ENCODE measurements around the gene SYNDIG1. TPM values are rescaled to one million over a fixed set of nuclear protein-coding genes. Genes with fewer than 3 reads are reported as not detected.

Gene SYNDIG1
- total and polyA plus RNA-seq, 9 of the 15 experiments (the other 6 are each of a cell fraction or from before 2014, with no cell fraction given): not detected

DNA sequence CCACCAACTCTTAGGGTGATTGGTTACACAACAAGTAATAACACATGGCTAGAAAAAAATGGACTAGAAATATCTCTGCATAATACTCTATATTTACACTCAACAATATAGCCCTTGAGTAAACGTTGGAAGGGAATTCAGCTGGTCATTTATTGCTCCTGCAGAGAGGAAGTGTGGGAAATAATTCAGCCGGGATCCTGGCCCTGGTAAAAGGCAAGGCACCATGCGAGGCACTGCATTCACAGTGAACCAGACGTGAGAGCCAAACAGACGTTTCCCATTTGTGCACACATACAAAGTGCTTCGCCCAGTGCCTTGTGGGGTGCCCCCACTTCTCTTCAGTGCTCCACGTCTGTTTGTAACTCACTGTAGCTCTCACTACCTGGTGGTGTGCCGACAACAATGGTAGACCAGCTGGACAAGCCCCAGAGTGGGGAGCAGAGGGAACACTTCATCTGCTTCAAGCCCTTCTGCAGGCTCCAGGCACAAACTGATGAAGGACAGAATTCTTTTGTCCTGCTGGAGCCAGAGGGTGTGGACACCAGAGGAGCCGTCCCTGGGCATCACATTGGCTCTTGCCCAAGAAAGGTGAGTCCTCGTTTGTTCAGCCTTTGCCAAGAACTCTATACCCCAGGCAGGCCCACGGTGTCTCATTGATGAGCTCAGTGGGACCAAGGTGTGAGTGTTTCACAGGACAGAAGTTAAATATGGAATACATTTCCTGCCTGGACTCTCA is 18.8 kb downstream of the SYNDIG1 start:
- no peak overlapping the region for H3K27ac ChIP-seq (ENCODE audit: extremely low read depth, low read depth, low read length)
- H3K4me2 ChIP-seq (ENCODE audit: insufficient read depth, low read length): no peak overlapping the region
- ChIA-PET POLR2A (interaction anchor here (0.6 kb wide), 1 partner anchor 121 kb away, joined by 4 read pairs; no protein-coding TSS in a partner anchor), CTCF (ENCODE audit: low intra/inter-chr PET ratio) (no interaction called here)
- H3K4me1 ChIP-seq (replicated peaks in 1 of 2; ENCODE audit: control insufficient read depth in 2 of 2, insufficient read depth in 2 of 2, low read length in 2 of 2): no peaks in the 10 kb centered on the region
- ATAC-seq: no peak
- no peak overlapping the region for H3K4me3 ChIP-seq
- no peaks in the 10 kb centered on the region for H3K9me1 ChIP-seq (ENCODE audit: control insufficient read depth, insufficient read depth, low read length)
- 2% methylated on average over 10 of the region's 11 CpGs for WGBS (ENCODE audit: insufficient coverage, low coverage, missing lambda C conversion rate)
- no peaks in the 10 kb centered on the region for H3K9me3 ChIP-seq (replicated peaks; ENCODE audit: control insufficient read depth, insufficient read depth, low read depth, low read length)
- intact Hi-C loops (cut with micrococcal nuclease) (no loop called here), in situ Hi-C loops (cut with MboI) (no loop called here)
- no peaks in the 10 kb centered on the region for H3K79me2 ChIP-seq (ENCODE audit: control insufficient read depth, insufficient read depth, low read length)
- no peak for DNase-seq (ENCODE audit: extremely low read depth in 1 of 4, low spot score in 3 of 4)
- no peaks in the 10 kb centered on the region for H3K36me3 ChIP-seq (ENCODE audit: control insufficient read depth, insufficient read depth, low read length)
- H2AFZ ChIP-seq (ENCODE audit: low read depth, low read length): no peak overlapping the region
- no peak overlapping the region for H3K9ac ChIP-seq (ENCODE audit: insufficient read depth in 1 of 2, low read depth in 2 of 2, low read length in 2 of 2)
- BruUV-seq (replicated peaks): no TSS peak
- FAIRE-seq: no peak
- no peaks in the 10 kb centered on the region for H4K20me1 ChIP-seq (replicated peaks; ENCODE audit: control insufficient read depth, insufficient read depth, low read length)
- 0 out of 5 replicates have a peak, but pooled peaks cover 0 to 4% of the 10 kb centered on the region in 2 experiments for H3K27me3 ChIP-seq (ENCODE audit: control insufficient read depth in 2 of 2, insufficient read depth in 2 of 2, low read length in 2 of 2)
- TF ChIP-seq ZBTB1 (CRISPR knock-in tag; IDR thresholded peaks at IDR 0.05; ENCODE audit: borderline replicate concordance, low read depth) (no peak), BHLHE40 (IDR thresholded peaks at IDR 0.05; ENCODE audit: low read length) (no peak), DDX20 (tag; IDR thresholded peaks at IDR 0.05; ENCODE audit: low read depth) (no peak), HNRNPH1 (optimal IDR thresholded peaks at IDR 0.05; ENCODE audit: low read depth, low read length) (no peak), ZBTB7A (IDR thresholded peaks at IDR 0.05; ENCODE audit: borderline replicate concordance, control insufficient read depth, low read depth, low read length) (no peak), RNF2 (IDR thresholded peaks at IDR 0.05) (no peak), TAF1 (IDR thresholded peaks at IDR 0.05; ENCODE audit: control insufficient read depth, extremely low read depth, insufficient read depth, low read length, severe bottlenecking) (no peak), TCF7 (IDR thresholded peaks at IDR 0.05; ENCODE audit: borderline replicate concordance) (no peak), TCF3 (CRISPR knock-in tag; IDR thresholded peaks at IDR 0.05) (no peak), ZBED1 (IDR thresholded peaks at IDR 0.05) (no peak)
- TF ChIP-seq, protein P1, sequence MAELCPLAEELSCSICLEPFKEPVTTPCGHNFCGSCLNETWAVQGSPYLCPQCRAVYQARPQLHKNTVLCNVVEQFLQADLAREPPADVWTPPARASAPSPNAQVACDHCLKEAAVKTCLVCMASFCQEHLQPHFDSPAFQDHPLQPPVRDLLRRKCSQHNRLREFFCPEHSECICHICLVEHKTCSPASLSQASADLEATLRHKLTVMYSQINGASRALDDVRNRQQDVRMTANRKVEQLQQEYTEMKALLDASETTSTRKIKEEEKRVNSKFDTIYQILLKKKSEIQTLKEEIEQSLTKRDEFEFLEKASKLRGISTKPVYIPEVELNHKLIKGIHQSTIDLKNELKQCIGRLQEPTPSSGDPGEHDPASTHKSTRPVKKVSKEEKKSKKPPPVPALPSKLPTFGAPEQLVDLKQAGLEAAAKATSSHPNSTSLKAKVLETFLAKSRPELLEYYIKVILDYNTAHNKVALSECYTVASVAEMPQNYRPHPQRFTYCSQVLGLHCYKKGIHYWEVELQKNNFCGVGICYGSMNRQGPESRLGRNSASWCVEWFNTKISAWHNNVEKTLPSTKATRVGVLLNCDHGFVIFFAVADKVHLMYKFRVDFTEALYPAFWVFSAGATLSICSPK (IDR thresholded peaks at IDR 0.05; ENCODE audit: borderline replicate concordance): no peak
- TF ChIP-seq, protein P2, sequence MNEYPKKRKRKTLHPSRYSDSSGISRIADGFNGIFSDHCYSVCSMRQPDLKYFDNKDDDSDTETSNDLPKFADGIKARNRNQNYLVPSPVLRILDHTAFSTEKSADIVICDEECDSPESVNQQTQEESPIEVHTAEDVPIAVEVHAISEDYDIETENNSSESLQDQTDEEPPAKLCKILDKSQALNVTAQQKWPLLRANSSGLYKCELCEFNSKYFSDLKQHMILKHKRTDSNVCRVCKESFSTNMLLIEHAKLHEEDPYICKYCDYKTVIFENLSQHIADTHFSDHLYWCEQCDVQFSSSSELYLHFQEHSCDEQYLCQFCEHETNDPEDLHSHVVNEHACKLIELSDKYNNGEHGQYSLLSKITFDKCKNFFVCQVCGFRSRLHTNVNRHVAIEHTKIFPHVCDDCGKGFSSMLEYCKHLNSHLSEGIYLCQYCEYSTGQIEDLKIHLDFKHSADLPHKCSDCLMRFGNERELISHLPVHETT (CRISPR knock-in tag; conservative IDR thresholded peaks at IDR 0.05 in 1 of 2, IDR thresholded peaks at IDR 0.05 in 1 of 2): no peak
- TF ChIP-seq, protein P3, sequence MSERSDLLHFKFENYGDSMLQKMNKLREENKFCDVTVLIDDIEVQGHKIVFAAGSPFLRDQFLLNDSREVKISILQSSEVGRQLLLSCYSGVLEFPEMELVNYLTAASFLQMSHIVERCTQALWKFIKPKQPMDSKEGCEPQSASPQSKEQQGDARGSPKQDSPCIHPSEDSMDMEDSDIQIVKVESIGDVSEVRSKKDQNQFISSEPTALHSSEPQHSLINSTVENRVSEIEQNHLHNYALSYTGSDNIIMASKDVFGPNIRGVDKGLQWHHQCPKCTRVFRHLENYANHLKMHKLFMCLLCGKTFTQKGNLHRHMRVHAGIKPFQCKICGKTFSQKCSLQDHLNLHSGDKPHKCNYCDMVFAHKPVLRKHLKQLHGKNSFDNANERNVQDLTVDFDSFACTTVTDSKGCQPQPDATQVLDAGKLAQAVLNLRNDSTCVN (CRISPR knock-in tag; IDR thresholded peaks at IDR 0.05): no peak
- TF ChIP-seq, protein P4, sequence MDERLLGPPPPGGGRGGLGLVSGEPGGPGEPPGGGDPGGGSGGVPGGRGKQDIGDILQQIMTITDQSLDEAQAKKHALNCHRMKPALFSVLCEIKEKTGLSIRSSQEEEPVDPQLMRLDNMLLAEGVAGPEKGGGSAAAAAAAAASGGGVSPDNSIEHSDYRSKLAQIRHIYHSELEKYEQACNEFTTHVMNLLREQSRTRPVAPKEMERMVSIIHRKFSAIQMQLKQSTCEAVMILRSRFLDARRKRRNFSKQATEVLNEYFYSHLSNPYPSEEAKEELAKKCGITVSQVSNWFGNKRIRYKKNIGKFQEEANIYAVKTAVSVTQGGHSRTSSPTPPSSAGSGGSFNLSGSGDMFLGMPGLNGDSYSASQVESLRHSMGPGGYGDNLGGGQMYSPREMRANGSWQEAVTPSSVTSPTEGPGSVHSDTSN (CRISPR knock-in tag; IDR thresholded peaks at IDR 0.05; ENCODE audit: low read depth): no peak
- TF ChIP-seq, protein P4 (tag; conservative IDR thresholded peaks at IDR 0.05; ENCODE audit: low read depth): no peak
